GM23338 (cell line): ENCODE measurements around the gene AIG1. TPM values are rescaled to one million over a fixed set of nuclear protein-coding genes. Genes with fewer than 3 reads are reported as not detected.

Source experiments
- ATAC-seq: fragments of 200-7000 bp; cut with Tn5 transposase; 3 replicates; pipeline ENCODE4 v1.9.1; 2020
- DNase-seq: peaks from one replicate; pipeline ENCODE4 v3.0.0-alpha.2; 2015; ENCODE audit warnings: low spot score
- H2AFZ ChIP-seq: fragments of 200-600 bp; sonication (generic); 2 replicates; pipeline ENCODE4 v1.8.0; 2016; ENCODE audit warnings: antibody characterized with exemption, mild to moderate bottlenecking, moderate library complexity
- H3F3A ChIP-seq: fragments of 200-600 bp; sonication (generic); replicated peaks from 2 replicates; pipeline ENCODE4 v1.8.0; 2017; ENCODE audit warnings: antibody characterized with exemption, mixed run types, low read depth
- H3K27ac ChIP-seq: fragments of 200-600 bp; sonication (generic); 2 replicates; pipeline ENCODE4 v1.6.1; 2016; ENCODE audit warnings: low read depth
- H3K27me3 ChIP-seq: fragments of 200-600 bp; sonication (generic); 2 replicates; pipeline ENCODE4 v1.8.0; 2016; ENCODE audit warnings: mild to moderate bottlenecking, mixed run types, moderate library complexity; ENCODE audit not compliant: insufficient read depth
- H3K36me3 ChIP-seq: fragments of 200-600 bp; sonication (generic); 2 replicates; pipeline ENCODE4 v1.8.0; 2016; ENCODE audit warnings: mild to moderate bottlenecking; ENCODE audit not compliant: insufficient read depth
- H3K4me1 ChIP-seq: fragments of 200-600 bp; sonication (generic); 2 replicates; pipeline ENCODE4 v1.8.0; 2016; ENCODE audit warnings: mild to moderate bottlenecking, moderate library complexity; ENCODE audit not compliant: insufficient read depth
- H3K4me2 ChIP-seq: fragments of 200-600 bp; sonication (generic); 2 replicates; pipeline ENCODE4 v1.7.1; 2017; ENCODE audit warnings: mixed run types
- H3K4me3 ChIP-seq: fragments of 200-600 bp; sonication (generic); 2 replicates; pipeline ENCODE4 v1.6.1; 2016; ENCODE audit warnings: mixed run types
- H3K79me2 ChIP-seq: fragments of 200-600 bp; sonication (generic); replicated peaks from 2 replicates; pipeline ENCODE4 v1.8.0; 2017; ENCODE audit warnings: mild to moderate bottlenecking; ENCODE audit not compliant: insufficient read depth
- H3K9me2 ChIP-seq: fragments of 200-600 bp; sonication (generic); 2 replicates; pipeline ENCODE4 v1.8.0; 2017; ENCODE audit not compliant: insufficient read depth
- H4K20me1 ChIP-seq: fragments of 200-600 bp; sonication (generic); replicated peaks from 2 replicates; pipeline ENCODE4 v1.8.0; 2017; ENCODE audit warnings: mild to moderate bottlenecking; ENCODE audit not compliant: insufficient read depth
- H3K27ac Mint-ChIP-seq: 2 replicates; pipeline ENCODE4 v1.8.0; 2020; ENCODE audit warnings: inconsistent platforms, mild to moderate bottlenecking, moderate library complexity, mixed read lengths
- H3K27me3 Mint-ChIP-seq: 3 replicates; pipeline ENCODE4 v1.8.0; 2022; ENCODE audit warnings: low read depth, mild to moderate bottlenecking, moderate library complexity, mixed read lengths, inconsistent platforms; ENCODE audit not compliant: insufficient read depth, poor library complexity
- H3K36me3 Mint-ChIP-seq: 3 replicates; pipeline ENCODE4 v1.8.0; 2021; ENCODE audit warnings: low read depth, mild to moderate bottlenecking, inconsistent platforms, moderate library complexity, mixed read lengths
- H3K4me1 Mint-ChIP-seq: 3 replicates; pipeline ENCODE4 v1.8.0; 2020; ENCODE audit warnings: mild to moderate bottlenecking, inconsistent platforms, mixed read lengths
- H3K4me3 Mint-ChIP-seq: 3 replicates; pipeline ENCODE4 v1.8.0; 2021; ENCODE audit warnings: moderate library complexity, mild to moderate bottlenecking, inconsistent platforms, mixed read lengths
- H3K9me3 Mint-ChIP-seq: 3 replicates; pipeline ENCODE4 v1.8.0; 2020; ENCODE audit warnings: moderate library complexity, mild to moderate bottlenecking, inconsistent platforms, mixed read lengths
- ETS1 ChIP-seq: IDR thresholded peaks from 2 replicates; pipeline ENCODE4 v1.6.1; 2016; ENCODE audit warnings: antibody characterized with exemption
- EZH2 ChIP-seq: fragments of 200-600 bp; sonication (generic); IDR thresholded peaks from one replicate; pipeline ENCODE4 v1.8.0; 2017; ENCODE audit warnings: antibody characterized with exemption, mild to moderate bottlenecking, low read depth; ENCODE audit not compliant: unreplicated experiment
- JUNB ChIP-seq: IDR thresholded peaks from one replicate; pipeline ENCODE4 v1.6.1; 2016; ENCODE audit warnings: antibody characterized with exemption; ENCODE audit not compliant: unreplicated experiment
- NANOG ChIP-seq: IDR thresholded peaks from 2 replicates; pipeline ENCODE4 v1.6.1; 2016; ENCODE audit warnings: antibody characterized with exemption, borderline replicate concordance
- REST ChIP-seq: IDR thresholded peaks from one replicate; pipeline ENCODE4 v1.6.1; 2018; ENCODE audit warnings: antibody characterized with exemption; ENCODE audit not compliant: unreplicated experiment
- ZNF114 ChIP-seq: fragments of 250-450 bp; sonication (Bioruptor Pico); IDR thresholded peaks from 2 replicates; pipeline ENCODE4 v1.5.0; 2020; ENCODE audit warnings: mild to moderate bottlenecking, moderate library complexity
- ZNF462 ChIP-seq: fragments of 250-450 bp; sonication (Bioruptor Pico); IDR thresholded peaks from 2 replicates; pipeline ENCODE4 v1.5.0; 2020; ENCODE audit warnings: mild to moderate bottlenecking, moderate library complexity
- polyA plus RNA-seq: library from polyadenylated mRNA; unstranded; fragments of >200 nt; fragmentation: Nextera tagmentation; extraction: Ambion mirVana; gene quantifications from 2 replicates; pipeline ENCODE4 v1.2.1, GENCODE V29; 2016
- total RNA-seq: library from RNA; depleted of rRNA; stranded (reverse); fragments of >200 nt; shearing (Covaris generic); gene quantifications from 2 replicates; pipeline ENCODE4 v1.2.3, GENCODE V29; 2014

Gene AIG1
- total and polyA plus RNA-seq, 2 experiments from 2014 or later, result 65.2 to 88.4 TPM

- no peak overlapping the region for H3K4me2 ChIP-seq
- ATAC-seq (no peak), DNase-seq (no peak)
- H3K4me3 ChIP-seq, result no peak overlapping the region
- H3K27me3 Mint-ChIP-seq, result no peaks in the 10 kb centered on the region
- H3K9me3 Mint-ChIP-seq, result no peaks in the 10 kb centered on the region
- TF ChIP-seq ZNF462 (no peak), JUNB (no peak), ETS1 (no peak), ZNF114 (CRISPR knock-in tag) (no peak), EZH2 (no peak), NANOG (no peak), REST (no peak)
- no peaks in the 10 kb centered on the region for H3K9me2 ChIP-seq
- peaks cover 9% of the 10 kb centered on the region; the same call in 2 of the 3 replicates for H3K36me3 Mint-ChIP-seq
- H4K20me1 ChIP-seq, result no peaks in the 10 kb centered on the region
- no peaks in the 10 kb centered on the region for H3K27me3 ChIP-seq
- H3K79me2 ChIP-seq, result no peaks in the 10 kb centered on the region
- H3K4me1 Mint-ChIP-seq, result no peaks in the 10 kb centered on the region
- H3K27ac Mint-ChIP-seq, result no peak overlapping the region
- H3K36me3 ChIP-seq, result no peaks in the 10 kb centered on the region
- no peaks in the 10 kb centered on the region for H3F3A ChIP-seq
- no peaks in the 10 kb centered on the region for H3K4me1 ChIP-seq
- no peak overlapping the region for H3K4me3 Mint-ChIP-seq
- no peak overlapping the region for H2AFZ ChIP-seq
- no peak overlapping the region for H3K27ac ChIP-seq
Measured at GRCh38 chr6:143112084-143112768, 51.5 kb downstream of the AIG1 start.
